ACHN (cell line): ENCODE data around the gene AKT1S1.
"Not testable (repeated sequence)": the region's sequence is repeated elsewhere in the genome, so short reads cannot be mapped to it uniquely, and the experiment has no call there.

Source experiments
- DNase-seq: peaks from one replicate; pipeline ENCODE4 v3.0.0-alpha.2; 2015
- in situ Hi-C: cut with HindIII; loops from 2 replicates; pipeline ENCODE4 v1.10.0; 2017; ENCODE audit warnings: low sequenced_read_pairs, low pct_ligation_motif_present, low pct_unique_long_range_greater_than_20kb

Gene AKT1S1

GRCh38 chr19:49829200-49829599 lies 48.0 kb downstream of the AKT1S1 start:
- in situ Hi-C loops = no loop called here
- DNase-seq = no peak

GRCh38 chr19:49827034-49827433 lies 50.1 kb downstream of the AKT1S1 start:
- no peak for DNase-seq
- in situ Hi-C loops = no loop called here

DNA sequence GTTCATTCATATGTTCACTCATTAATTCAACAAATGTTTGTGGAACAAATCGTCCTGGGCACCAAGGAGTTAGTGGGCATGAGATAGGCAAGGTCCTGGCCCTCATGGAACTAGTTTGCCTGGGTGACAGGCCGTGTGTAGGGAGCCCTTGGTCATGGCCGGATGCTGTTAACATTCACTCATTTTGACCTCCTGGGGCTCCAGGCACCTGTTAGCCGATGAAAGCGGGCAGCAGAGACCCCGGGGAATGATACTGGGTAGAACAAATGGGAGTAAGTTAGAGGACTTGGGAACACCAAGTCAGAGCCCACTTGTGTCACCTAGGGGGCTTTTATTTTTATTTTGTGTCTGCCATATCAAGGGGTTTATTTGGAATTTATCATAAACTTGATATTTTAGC lies 52.5 kb downstream of the AKT1S1 start:
- in situ Hi-C loops = no loop called here
- DNase-seq = no peak

DNA sequence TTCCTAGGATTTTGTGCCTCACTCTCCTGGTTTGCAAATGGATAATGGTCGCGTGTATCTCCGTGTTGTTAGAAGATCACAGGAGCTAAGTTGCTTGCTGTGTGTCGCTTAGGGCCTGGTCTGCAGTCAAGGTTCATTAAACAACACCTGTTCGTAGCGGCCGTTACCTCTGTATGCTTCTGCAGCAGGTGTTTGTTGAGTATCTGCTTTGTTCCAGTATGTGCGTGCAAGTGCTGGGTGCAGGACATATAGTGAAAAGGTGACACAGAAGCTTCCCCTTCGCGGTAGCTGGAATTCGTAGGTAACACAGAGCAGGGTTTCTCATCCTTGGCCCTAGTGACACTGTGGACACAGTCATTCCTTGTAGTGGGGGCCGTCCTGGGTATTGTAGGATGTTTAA lies 53.7 kb downstream of the AKT1S1 start:
- DNase-seq = no peak
- in situ Hi-C loops = no loop called here

GRCh38 chr19:49820125-49820524 lies 57.0 kb downstream of the AKT1S1 start:
- no peak for DNase-seq

GRCh38 chr19:49819452-49820115 lies 57.6 kb downstream of the AKT1S1 start:
- in situ Hi-C loops = not testable (repeated sequence)

More at GRCh38 chr19:49820125-49820524, 57.0 kb downstream of the AKT1S1 start:
- in situ Hi-C loops = no loop called here

More at GRCh38 chr19:49819452-49820115, 57.6 kb downstream of the AKT1S1 start:
- not testable (repeated sequence) for DNase-seq
